H1 (cell line): Measurements from ENCODE around the gene WDR45B. TPM values are rescaled to one million over a fixed set of nuclear protein-coding genes. Genes with fewer than 3 reads are reported as not detected.

Experiments
- HDAC2 ChIP-seq, 2 experiments: fragments of 300-600 bp in 1 of 2; sonication (generic) in 1 of 2; IDR thresholded peaks; 2 replicates each; pipeline ENCODE4 v1.6.1; 2011 to 2012; ENCODE audit warnings: low read depth in 2 of 2, low read length in 2 of 2, mild to moderate bottlenecking in 2 of 2, moderate library complexity in 2 of 2, borderline replicate concordance in 1 of 2, inconsistent platforms in 1 of 2
- POLR2A ChIP-seq, 2 experiments: IDR thresholded peaks; 1 replicate in 1 of 2; 2 replicates in 1 of 2; pipeline ENCODE4 v1.6.1; 2011; ENCODE audit warnings: low read depth in 2 of 2, low read length in 2 of 2, mild to moderate bottlenecking in 2 of 2; ENCODE audit errors: control extremely low read depth in 1 of 2
- RAD21 ChIP-seq, 2 experiments: IDR thresholded peaks in 1 of 2; conservative IDR thresholded peaks in 1 of 2; 2 replicates each; pipeline ENCODE4 v1.6.1; 2011; ENCODE audit warnings: low read depth in 2 of 2, low read length in 2 of 2, improper control_type of control experiment in 1 of 2, inconsistent platforms in 1 of 2, mild to moderate bottlenecking in 1 of 2, moderate library complexity in 1 of 2
- SIX5 ChIP-seq: IDR thresholded peaks from 2 replicates; pipeline ENCODE4 v1.6.1; 2011; ENCODE audit warnings: mild to moderate bottlenecking, low read depth, low read length
- polyA plus RNA-seq, 7 experiments: library from polyadenylated mRNA; depleted of rRNA in 3 of 7; stranded (reverse) in 5 of 7; unstranded in 2 of 7; fragments of >200 nt in 5 of 7; fragments of 200-250 nt in 2 of 7; gene quantifications; 1 replicate in 5 of 7; 2 replicates in 1 of 7; 4 replicates in 1 of 7; pipeline versions ENCODE4 v1.2.1 to v1.2.3, GENCODE V29; 2011 to 2013; ENCODE audit warnings: missing spikeins in 2 of 7, mixed read lengths in 2 of 7
- total RNA-seq: library from RNA; stranded (reverse); fragmentation: NEBNext Ultra II Directional; extraction: Animal tissue kit (Norgen Biotek cat#: 25700); gene quantifications from 2 replicates; pipeline ENCODE4 v1.2.1, GENCODE V29; 2021

WDR45B gene
- total and polyA plus RNA-seq, 2 of the 8 experiments (the other 6 are each of a cell fraction or from before 2014, with no cell fraction given): 82.0 to 100 TPM

DNA sequence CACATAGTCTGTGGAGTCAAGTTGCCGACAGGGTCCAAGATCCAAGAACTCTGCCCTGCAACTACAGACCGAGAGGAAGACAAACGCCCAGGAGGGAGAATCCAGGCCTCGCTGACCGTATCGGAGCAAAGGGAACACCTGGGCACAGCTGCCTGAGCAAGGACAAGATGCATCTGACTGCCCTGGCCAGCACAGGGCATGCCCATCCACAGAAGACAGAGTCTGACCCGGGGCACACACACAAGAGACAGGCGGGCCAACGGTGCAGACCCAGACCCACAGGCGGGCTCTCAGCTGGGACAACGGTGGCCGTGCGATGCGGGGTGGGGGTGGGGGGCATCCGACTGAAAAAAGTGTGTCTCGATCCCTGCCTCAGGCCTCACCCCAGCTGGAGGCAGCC lies 44.0 kb upstream of the WDR45B start (continued):
- TF ChIP-seq SIX5 (no peak), RAD21 (IDR thresholded peaks at IDR 0.05 in 1 of 2, conservative IDR thresholded peaks at IDR 0.05 in 1 of 2; ENCODE audit: low read depth in 2 of 2, low read length in 2 of 2) (no peak), HDAC2 (IDR thresholded peaks at IDR 0.05; ENCODE audit: borderline replicate concordance in 1 of 2, low read depth in 2 of 2, low read length in 2 of 2) (no peak), POLR2A (IDR thresholded peaks at IDR 0.05; ENCODE audit: control extremely low read depth in 1 of 2, low read depth in 2 of 2, low read length in 2 of 2) (no peak)
